Neural crest cell (in vitro differentiated cells): Measurements from ENCODE around the gene PACS2. TPM values are rescaled to one million over a fixed set of nuclear protein-coding genes. Genes with fewer than 3 reads are reported as not detected.

Source experiments
- DNase-seq: peaks from one replicate; pipeline ENCODE4 v3.0.0; 2021; ENCODE audit warnings: low read depth, mixed read lengths, low spot score
- H3K27ac Mint-ChIP-seq: one replicate; pipeline ENCODE4 v1.8.0; 2021; ENCODE audit warnings: mild to moderate bottlenecking, mixed read lengths; ENCODE audit not compliant: unreplicated experiment
- H3K27me3 Mint-ChIP-seq: 2 replicates; pipeline ENCODE4 v1.8.0; 2021; ENCODE audit warnings: low read depth, mild to moderate bottlenecking, mixed read lengths
- H3K36me3 Mint-ChIP-seq: 2 replicates; pipeline ENCODE4 v1.8.0; 2021; ENCODE audit warnings: low read depth, mild to moderate bottlenecking, mixed read lengths
- H3K4me1 Mint-ChIP-seq: 2 replicates; pipeline ENCODE4 v1.8.0; 2021; ENCODE audit warnings: mixed read lengths
- H3K4me3 Mint-ChIP-seq: one replicate; pipeline ENCODE4 v1.8.0; 2021; ENCODE audit warnings: mild to moderate bottlenecking, mixed read lengths
- H3K9me3 Mint-ChIP-seq: 2 replicates; pipeline ENCODE4 v1.8.0; 2021; ENCODE audit warnings: mixed read lengths
- CTCF ChIP-seq: fragments of 200-600 bp; sonication (generic); conservative IDR thresholded peaks from 2 replicates; pipeline ENCODE4 v1.5.0; 2021; ENCODE audit warnings: antibody characterized with exemption, mild to moderate bottlenecking
- total RNA-seq: library from RNA; stranded (reverse); gene quantifications from 2 replicates; pipeline ENCODE4 v1.2.1, GENCODE V29; 2021

The PACS2 gene
- total RNA-seq, 1 donor from 2014 or later: 104 TPM

- Mint-ChIP-seq H3K27me3 (no peaks in the 10 kb centered on the region), H3K4me3 (no peak overlapping the region), H3K4me1 (peaks cover 9% of the 10 kb centered on the region), H3K36me3 (peaks cover 4% of the 10 kb centered on the region), H3K27ac (no peak overlapping the region), H3K9me3 (peaks cover 3% of the 10 kb centered on the region)
- no peak for TF ChIP-seq CTCF
- no peak for DNase-seq
Observed at GRCh38 chr14:105349992-105350391, 35.4 kb downstream of the PACS2 start.

GRCh38 chr14:105350450-105351244, 36.1 kb downstream of the PACS2 start:
- no peaks in the 10 kb centered on the region for H3K27me3 Mint-ChIP-seq
- H3K27ac Mint-ChIP-seq: no peak overlapping the region
- TF ChIP-seq CTCF: no peak
- H3K36me3 Mint-ChIP-seq: peaks cover 3% of the 10 kb centered on the region
- H3K9me3 Mint-ChIP-seq: peaks cover 3% of the 10 kb centered on the region
- H3K4me1 Mint-ChIP-seq: peaks cover 6% of the 10 kb centered on the region
- no peak for DNase-seq
- H3K4me3 Mint-ChIP-seq: no peak overlapping the region

- no peak for TF ChIP-seq CTCF
- Mint-ChIP-seq H3K4me1 (peaks cover 3% of the 10 kb centered on the region), H3K36me3 (no peaks in the 10 kb centered on the region), H3K9me3 (no peaks in the 10 kb centered on the region), H3K27ac (peak overlapping the region; percentile 35), H3K27me3 (no peaks in the 10 kb centered on the region), H3K4me3 (no peak overlapping the region)
- DNase-seq: no peak
Observed at GRCh38 chr14:105351410-105351809, 36.9 kb downstream of the PACS2 start.

GRCh38 chr14:105351920-105352851, 37.6 kb downstream of the PACS2 start:
- TF ChIP-seq CTCF: peak; percentile 90
- peak; percentile 87 for DNase-seq
- Mint-ChIP-seq H3K4me1 (peaks cover 3% of the 10 kb centered on the region), H3K36me3 (no peaks in the 10 kb centered on the region), H3K27me3 (no peaks in the 10 kb centered on the region), H3K4me3 (no peak overlapping the region), H3K9me3 (no peaks in the 10 kb centered on the region), H3K27ac (no peak overlapping the region)

- no peak overlapping the region for H3K27ac Mint-ChIP-seq
- DNase-seq: no peak
- H3K36me3 Mint-ChIP-seq: no peaks in the 10 kb centered on the region
- TF ChIP-seq CTCF: no peak
- no peaks in the 10 kb centered on the region for H3K9me3 Mint-ChIP-seq
- H3K4me1 Mint-ChIP-seq: peaks cover 3% of the 10 kb centered on the region
- H3K4me3 Mint-ChIP-seq: no peak overlapping the region
- H3K27me3 Mint-ChIP-seq: no peaks in the 10 kb centered on the region
Observed at GRCh38 chr14:105353136-105353535, 38.6 kb downstream of the PACS2 start.
